Activated T-cell treated with anti-CD3 and anti-CD28 coated beads, Interleukin-2, amount 50 U/mL, for 72 hours (primary cell): ENCODE data around the gene TMC4. TPM values are rescaled to one million over a fixed set of nuclear protein-coding genes. Genes with fewer than 3 reads are reported as not detected.
A peak's percentile ranks its signal among the peaks of the same experiment; 100 is the strongest.
"Not testable (repeated sequence)": the region's sequence is repeated elsewhere in the genome, so short reads cannot be mapped to it uniquely, and the experiment has no call there.

Experiments
- ATAC-seq, 2 donors: fragments of 150-1000 bp; cut with Tn5 transposase; replicated peaks in 1 of 2; 2 replicates each; pipeline ENCODE4 v1.10.0; 2021; ENCODE audit warnings: moderate library complexity in 2 of 2, mild to moderate bottlenecking in 1 of 2
- DNase-seq, 2 donors: peaks; one replicate each; pipeline ENCODE4 v3.0.0; 2021 to 2022; ENCODE audit warnings: mixed read lengths in 1 of 2
- H3K27ac Mint-ChIP-seq: one replicate; pipeline ENCODE4 v1.8.0; 2022; ENCODE audit warnings: mild to moderate bottlenecking, moderate library complexity, mixed read lengths
- H3K27me3 Mint-ChIP-seq: one replicate; pipeline ENCODE4 v1.8.0; 2022; ENCODE audit warnings: low read depth, mixed read lengths
- H3K36me3 Mint-ChIP-seq, 2 donors: one replicate each; pipeline ENCODE4 v1.8.0; 2022; ENCODE audit warnings: mixed read lengths in 2 of 2, mild to moderate bottlenecking in 1 of 2; ENCODE audit not compliant: insufficient read depth in 2 of 2
- H3K4me1 Mint-ChIP-seq: one replicate; pipeline ENCODE4 v1.8.0; 2022; ENCODE audit warnings: low read depth, mixed read lengths
- H3K4me3 Mint-ChIP-seq, 2 donors: one replicate each; pipeline ENCODE4 v1.8.0; 2022; ENCODE audit warnings: mild to moderate bottlenecking in 2 of 2, mixed read lengths in 2 of 2, moderate library complexity in 2 of 2
- H3K9me3 Mint-ChIP-seq, 2 donors: one replicate each; pipeline ENCODE4 v1.8.0; 2022; ENCODE audit warnings: mixed read lengths in 2 of 2
- total RNA-seq, 2 donors: library from RNA; stranded (reverse); gene quantifications; one replicate each; pipeline ENCODE4 v1.2.3, GENCODE V29; 2022

TMC4 gene
- total RNA-seq, 2 donors from 2014 or later, result 0.24 to 0.63 TPM

GRCh38 chr19:54197121-54197520 lies 24.2 kb upstream of the TMC4 start:
- Mint-ChIP-seq H3K4me1 (peaks cover 36% of the 10 kb centered on the region), H3K27me3 (no peaks in the 10 kb centered on the region), H3K27ac (peak overlapping the region; percentile 33), H3K36me3 (peaks cover 10 to 26% of the 10 kb centered on the region in 2 donors), H3K4me3 (no peak overlapping the region), H3K9me3 (no peaks in the 10 kb centered on the region)
- DNase-seq (no peak), ATAC-seq (no peak)

- H3K27me3 Mint-ChIP-seq, result no peaks in the 10 kb centered on the region
- peaks cover 6 to 20% of the 10 kb centered on the region in 2 donors for H3K36me3 Mint-ChIP-seq
- no peak overlapping the region for H3K27ac Mint-ChIP-seq
- ATAC-seq (no peak), DNase-seq (no peak)
- H3K4me1 Mint-ChIP-seq, result peaks cover 36% of the 10 kb centered on the region
- no peak overlapping the region for H3K4me3 Mint-ChIP-seq
- no peaks in the 10 kb centered on the region for H3K9me3 Mint-ChIP-seq
Measured at GRCh38 chr19:54196536-54196935, 23.6 kb upstream of the TMC4 start.

DNA sequence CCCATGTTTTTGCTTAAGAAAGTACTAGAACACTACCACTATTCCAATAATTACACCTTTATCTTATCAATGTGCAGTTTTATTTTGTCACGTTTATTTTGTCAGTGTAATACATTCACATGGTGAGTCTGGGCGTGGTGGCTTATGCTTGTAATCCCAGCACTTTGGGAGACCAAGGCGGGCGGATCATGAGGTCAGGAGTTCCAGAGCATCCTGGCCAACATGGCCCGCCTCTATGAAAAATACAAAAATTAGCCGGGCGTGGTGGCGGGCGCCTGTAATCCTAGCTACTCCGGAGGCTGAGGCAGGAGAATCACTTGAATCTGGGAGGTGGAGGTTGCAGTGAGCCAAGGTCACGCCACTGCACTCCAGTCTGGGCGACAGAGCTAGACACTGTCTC lies 21.5 kb upstream of the TMC4 start:
- not testable (repeated sequence) for DNase-seq, ATAC-seq, H3K27ac Mint-ChIP-seq, H3K4me3 Mint-ChIP-seq, H3K9me3 Mint-ChIP-seq, H3K27me3 Mint-ChIP-seq
- H3K4me1 Mint-ChIP-seq, result peaks cover 25% of the 10 kb centered on the region
- H3K36me3 Mint-ChIP-seq, result peaks cover 2 to 10% of the 10 kb centered on the region in 2 donors

GRCh38 chr19:54193011-54193410 lies 20.1 kb upstream of the TMC4 start:
- DNase-seq (no peak), ATAC-seq (no peak)
- Mint-ChIP-seq H3K36me3 (peaks cover 2 to 10% of the 10 kb centered on the region in 2 donors), H3K4me1 (peaks cover 27% of the 10 kb centered on the region), H3K27me3 (no peaks in the 10 kb centered on the region), H3K9me3 (no peaks in the 10 kb centered on the region), H3K27ac (no peak overlapping the region), H3K4me3 (peak overlapping the region; percentile 22 to 39)

DNA sequence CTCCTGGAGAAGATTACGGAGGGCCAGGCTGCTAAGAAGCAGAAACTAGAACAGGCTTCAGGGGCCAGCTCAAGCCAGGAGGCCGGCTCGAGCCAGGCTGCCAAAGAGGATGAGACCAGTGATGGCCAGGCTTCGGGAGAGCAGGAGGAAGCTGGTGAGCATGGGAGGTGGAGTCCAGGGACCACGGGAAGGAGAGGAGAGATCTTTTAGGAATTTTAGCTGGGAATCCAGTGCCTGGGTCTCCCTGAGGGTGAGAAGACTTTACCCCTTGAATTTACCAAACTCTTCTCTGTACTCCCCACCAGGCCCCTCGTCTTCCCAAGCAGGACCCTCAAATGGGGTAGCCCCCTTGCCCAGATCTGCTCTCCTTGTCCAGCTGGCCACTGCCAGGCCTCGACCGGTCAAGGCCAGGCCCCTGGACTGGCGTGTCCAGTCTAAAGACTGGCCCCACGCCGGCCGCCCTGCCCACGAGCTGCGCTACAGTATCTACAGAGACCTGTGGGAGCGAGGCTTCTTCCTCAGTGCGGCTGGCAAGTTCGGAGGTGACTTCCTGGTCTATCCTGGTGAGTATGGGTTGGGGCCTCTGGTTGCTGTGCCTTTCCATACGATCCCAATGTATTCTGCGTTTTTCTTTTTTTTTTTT lies 19.0 kb upstream of the TMC4 start:
- Mint-ChIP-seq H3K4me1 (peaks cover 37% of the 10 kb centered on the region), H3K9me3 (no peaks in the 10 kb centered on the region), H3K4me3 (peak overlapping the region; percentile 85 to 96), H3K27ac (peak overlapping the region; percentile 83), H3K36me3 (peaks cover 2 to 12% of the 10 kb centered on the region in 2 donors), H3K27me3 (no peaks in the 10 kb centered on the region)
- ATAC-seq, result no peak
- no peak for DNase-seq

GRCh38 chr19:54191011-54191810 lies 18.3 kb upstream of the TMC4 start, which contains the start of gene TSEN34:
Gene TSEN34 (plus strand): TSS chr19:54191308. CDS start chr19:54191365, 57 bp downstream.
- Mint-ChIP-seq H3K4me1 (peaks cover 45% of the 10 kb centered on the region), H3K27me3 (no peaks in the 10 kb centered on the region), H3K9me3 (no peaks in the 10 kb centered on the region), H3K36me3 (peaks cover 3 to 13% of the 10 kb centered on the region in 2 donors), H3K27ac (peak within 1 kb of the TSS; percentile 92), H3K4me3 (peak within 1 kb of the TSS; percentile 85 to 96)
- peak; percentile 35 to 38 for ATAC-seq
- DNase-seq, result peak; percentile 91 to 93

DNA sequence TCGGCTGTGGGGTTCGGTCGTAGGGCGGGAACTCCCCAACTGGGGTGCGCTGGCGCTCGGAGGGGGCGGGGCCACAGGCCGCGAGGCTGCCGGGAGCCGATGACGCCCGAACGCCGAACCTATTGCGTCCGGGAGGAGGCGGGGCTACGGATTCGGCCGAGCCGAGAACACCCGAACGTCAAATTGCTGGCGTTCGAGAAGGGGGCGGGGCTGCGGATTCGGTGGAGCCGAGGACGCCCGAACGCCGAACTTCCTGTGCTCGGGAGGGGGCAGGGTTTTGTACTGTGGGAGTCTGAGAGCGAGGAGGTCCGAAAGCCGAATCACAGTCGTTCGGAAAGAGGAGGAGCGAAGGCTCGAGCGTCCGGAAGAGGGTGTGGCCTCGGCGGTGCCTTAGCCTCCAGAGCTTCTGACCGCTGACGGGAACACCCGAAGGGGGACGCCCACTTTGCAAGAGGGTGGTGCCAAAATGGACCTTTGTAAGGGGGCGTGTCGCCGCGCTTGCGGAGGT lies 17.6 kb upstream of the TMC4 start:
- Mint-ChIP-seq H3K4me3 (peak overlapping the region; percentile 85 to 96), H3K27me3 (no peaks in the 10 kb centered on the region), H3K36me3 (peaks cover 3 to 13% of the 10 kb centered on the region in 2 donors), H3K4me1 (peaks cover 45% of the 10 kb centered on the region), H3K27ac (peak overlapping the region; percentile 92), H3K9me3 (no peaks in the 10 kb centered on the region)
- peak; percentile 69 to 71 for ATAC-seq
- peak; percentile 100 for DNase-seq

DNA sequence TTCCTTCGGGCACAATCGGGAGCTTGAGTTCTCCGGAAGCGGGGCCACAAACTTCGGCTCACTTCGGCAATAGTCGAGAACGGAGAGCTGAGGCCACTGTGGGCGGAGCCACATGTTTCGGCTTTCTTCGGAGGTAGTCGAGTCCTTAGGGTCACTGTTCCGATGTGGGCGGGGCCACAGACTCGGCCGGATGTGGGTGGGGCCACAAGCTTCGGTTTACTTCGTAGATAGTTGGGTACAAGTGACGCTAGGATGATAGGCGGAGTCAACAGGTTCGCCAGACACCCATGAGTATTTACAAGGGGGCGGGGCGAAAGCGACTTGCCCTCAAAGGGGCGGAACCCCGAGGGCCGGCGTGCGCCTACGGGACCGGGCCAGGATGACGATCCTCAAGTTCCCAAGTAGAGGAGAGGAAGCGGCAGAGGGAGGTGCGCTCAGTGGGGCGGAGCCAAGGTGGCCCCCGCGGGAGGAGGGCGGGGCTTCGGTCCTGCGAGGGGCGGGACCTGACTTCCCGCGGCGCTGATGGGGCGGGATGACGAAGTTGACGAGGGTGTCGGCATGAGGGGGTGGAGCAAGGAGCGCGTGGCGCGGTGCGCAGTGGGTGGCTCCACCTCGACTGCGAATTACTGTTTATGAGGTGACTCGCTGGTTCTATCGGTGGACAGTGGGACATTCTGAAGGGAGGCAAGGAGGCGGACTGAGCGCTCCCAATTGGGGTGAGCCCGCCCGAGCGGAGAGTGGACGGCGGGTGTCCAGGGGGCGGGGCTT lies 17.0 kb upstream of the TMC4 start:
- ATAC-seq (peak; percentile 64 to 67), DNase-seq (peak; percentile 100)
- peaks cover 2 to 11% of the 10 kb centered on the region in 2 donors for H3K36me3 Mint-ChIP-seq
- no peaks in the 10 kb centered on the region for H3K27me3 Mint-ChIP-seq
- peak overlapping the region; percentile 92 for H3K27ac Mint-ChIP-seq
- H3K4me1 Mint-ChIP-seq, result peaks cover 49% of the 10 kb centered on the region
- H3K4me3 Mint-ChIP-seq, result peak overlapping the region; percentile 85 to 96
- H3K9me3 Mint-ChIP-seq, result no peaks in the 10 kb centered on the region

GRCh38 chr19:54189145-54189734 lies 16.3 kb upstream of the TMC4 start, which contains the start of gene MBOAT7:
Gene MBOAT7 (minus strand): TSS chr19:54189580. CDS start chr19:54188508, 1,072 bp downstream.
- DNase-seq (peak in 1 of 2 donors; percentile 81), ATAC-seq (peak; percentile 44 to 46)
- no peaks in the 10 kb centered on the region for H3K9me3 Mint-ChIP-seq
- H3K4me1 Mint-ChIP-seq, result peaks cover 49% of the 10 kb centered on the region
- peaks cover 2 to 11% of the 10 kb centered on the region in 2 donors for H3K36me3 Mint-ChIP-seq
- peak within 1 kb of the TSS; percentile 96 for H3K27ac Mint-ChIP-seq
- H3K4me3 Mint-ChIP-seq, result peak within 1 kb of the TSS; percentile 85 to 96
- H3K27me3 Mint-ChIP-seq, result no peaks in the 10 kb centered on the region

DNA sequence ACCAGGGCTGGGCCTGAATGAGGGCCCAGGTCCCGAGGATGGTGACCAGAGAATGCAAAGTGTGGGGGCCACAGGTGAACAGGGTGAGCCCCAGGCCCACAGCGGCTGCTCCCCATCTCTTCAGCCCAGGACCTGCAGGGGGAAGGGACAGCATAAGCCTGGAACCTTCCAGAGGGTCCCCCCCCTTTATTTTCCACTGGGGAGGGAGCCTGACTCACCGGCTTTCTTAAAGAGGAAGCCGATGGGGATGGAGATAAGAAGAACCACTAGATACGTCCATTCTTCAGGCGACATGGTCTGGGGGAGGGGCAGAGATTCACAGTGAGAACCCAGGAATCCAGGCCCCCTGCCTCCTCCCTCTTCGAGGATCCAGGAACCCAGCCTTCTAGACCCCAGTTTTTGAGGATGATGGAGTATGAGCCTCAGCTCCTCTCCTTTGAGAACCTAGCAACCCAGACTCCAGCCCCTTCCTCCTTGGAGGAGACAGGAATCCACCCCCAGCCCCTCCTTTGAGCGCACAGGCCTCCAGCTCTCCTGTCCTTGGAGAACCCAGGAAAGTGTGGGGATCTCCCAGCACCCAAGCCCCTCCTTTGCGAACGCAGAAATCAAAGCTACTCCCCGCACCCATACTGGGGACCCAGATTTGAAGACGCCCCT lies 15.4 kb upstream of the TMC4 start:
- Mint-ChIP-seq H3K27me3 (no peaks in the 10 kb centered on the region), H3K9me3 (no peaks in the 10 kb centered on the region), H3K4me3 (peak overlapping the region; percentile 85 to 96), H3K27ac (peak overlapping the region; percentile 96), H3K36me3 (peaks cover 2 to 9% of the 10 kb centered on the region in 2 donors), H3K4me1 (peaks cover 49% of the 10 kb centered on the region)
- ATAC-seq (no peak), DNase-seq (peak; percentile 53 to 62)

GRCh38 chr19:54186934-54187381 lies 14.0 kb upstream of the TMC4 start:
- H3K9me3 Mint-ChIP-seq, result no peaks in the 10 kb centered on the region
- H3K27me3 Mint-ChIP-seq, result no peaks in the 10 kb centered on the region
- H3K36me3 Mint-ChIP-seq, result peaks cover 2 to 3% of the 10 kb centered on the region in 2 donors
- H3K4me3 Mint-ChIP-seq, result peak overlapping the region; percentile 85 to 96
- ATAC-seq (no peak), DNase-seq (no peak)
- H3K27ac Mint-ChIP-seq, result no peak overlapping the region
- H3K4me1 Mint-ChIP-seq, result peaks cover 35% of the 10 kb centered on the region

GRCh38 chr19:54186351-54186750 lies 13.4 kb upstream of the TMC4 start:
- Mint-ChIP-seq H3K9me3 (no peaks in the 10 kb centered on the region), H3K27me3 (no peaks in the 10 kb centered on the region), H3K4me3 (no peak overlapping the region), H3K36me3 (peaks cover 2 to 3% of the 10 kb centered on the region in 2 donors), H3K4me1 (peaks cover 30% of the 10 kb centered on the region), H3K27ac (no peak overlapping the region)
- ATAC-seq, result no peak
- no peak for DNase-seq
